Activated CD4-positive, alpha-beta T cell treated with anti-CD3 and anti-CD28 coated beads, Interleukin-2, amount 50 U/mL, for 48 hours (primary cell): Measurements from ENCODE around the gene RYK.
A peak's percentile ranks its signal among the peaks of the same experiment; 100 is the strongest.
"Not testable (repeated sequence)": the region's sequence is repeated elsewhere in the genome, so short reads cannot be mapped to it uniquely, and the experiment has no call there.

ENCODE experiments used
- DNase-seq, 2 experiments: peaks; one replicate each; pipeline ENCODE4 v3.0.0-alpha.2; 2020

RYK gene

DNA sequence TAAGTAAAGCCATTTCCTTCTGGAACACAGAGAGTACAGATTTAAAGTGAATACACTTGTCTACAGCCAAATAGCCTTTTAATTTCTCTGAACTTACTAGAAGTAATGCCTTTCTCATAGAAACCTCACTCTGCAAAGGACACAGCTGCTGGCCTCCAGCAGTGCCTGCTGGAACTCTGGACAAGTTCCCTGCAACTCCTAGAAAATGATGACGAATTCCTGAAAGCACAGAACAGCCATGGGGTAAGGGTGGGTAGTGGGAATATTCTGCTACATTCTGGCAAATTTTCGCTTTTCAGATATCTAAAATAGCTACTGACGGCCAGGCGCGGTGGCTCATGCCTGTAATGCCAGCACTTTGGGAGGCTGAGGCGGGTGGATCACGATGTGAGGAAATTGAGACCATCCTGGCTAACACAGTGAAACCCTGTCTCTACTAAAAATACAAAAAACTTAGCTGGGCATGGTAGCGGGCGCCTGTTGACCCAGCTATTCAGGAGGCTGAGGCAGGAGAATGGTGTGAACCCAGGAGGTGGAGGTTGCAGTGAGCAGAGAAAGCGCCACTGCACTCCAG is 34.4 kb downstream of the RYK start:
- DNase-seq: no peak

DNA sequence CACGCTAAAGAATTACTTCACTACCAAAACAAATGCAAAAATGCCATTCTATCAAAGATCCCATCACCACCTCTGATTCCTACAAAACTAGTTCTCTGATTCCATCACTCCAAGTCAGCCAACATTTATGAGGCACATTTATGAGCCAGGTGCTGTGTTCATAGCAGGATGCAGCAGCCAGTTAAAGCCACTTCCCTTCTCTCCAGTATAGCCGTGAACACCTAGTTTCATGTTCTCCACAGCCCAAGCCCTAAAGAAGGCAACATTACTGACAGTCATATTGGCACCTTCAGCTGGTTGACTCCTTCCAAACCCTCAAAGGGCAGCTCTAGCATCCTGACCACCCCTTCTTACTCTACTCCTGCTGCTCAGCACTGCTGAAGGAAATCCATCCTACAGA is 36.4 kb downstream of the RYK start:
- DNase-seq: no peak

DNA sequence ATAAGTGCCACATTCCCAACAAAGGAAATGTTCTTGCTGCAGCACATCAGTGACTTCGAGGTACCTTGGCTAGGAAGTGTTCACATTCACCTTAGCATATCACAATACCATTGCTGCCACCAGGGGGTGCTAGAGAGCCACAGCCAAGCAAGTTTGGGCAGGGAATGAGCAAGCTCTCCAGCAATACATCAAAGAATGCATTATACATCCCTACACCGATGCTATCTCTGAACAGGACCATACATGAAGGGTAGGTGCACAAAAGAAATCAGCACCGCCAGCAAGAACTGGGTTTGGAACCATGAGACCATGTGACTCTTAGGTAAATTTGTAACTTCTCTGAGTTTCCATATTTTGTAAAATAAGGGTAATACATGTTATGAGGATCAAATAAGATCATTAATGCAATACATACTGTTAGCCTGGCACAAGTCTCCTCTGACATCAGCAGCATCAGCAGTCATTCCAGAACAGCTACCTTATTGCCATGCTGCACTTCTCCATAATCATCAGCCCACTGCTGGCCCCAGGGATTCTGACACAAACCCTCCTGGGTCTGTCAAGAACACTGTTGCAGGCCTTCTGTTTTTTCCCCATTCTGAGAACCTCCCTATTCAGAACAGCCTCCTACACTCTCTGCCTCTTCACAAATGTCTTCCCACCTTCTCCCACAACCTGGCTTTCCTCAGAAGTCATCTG is 37.5 kb downstream of the RYK start:
- DNase-seq: peak; percentile 95

DNA sequence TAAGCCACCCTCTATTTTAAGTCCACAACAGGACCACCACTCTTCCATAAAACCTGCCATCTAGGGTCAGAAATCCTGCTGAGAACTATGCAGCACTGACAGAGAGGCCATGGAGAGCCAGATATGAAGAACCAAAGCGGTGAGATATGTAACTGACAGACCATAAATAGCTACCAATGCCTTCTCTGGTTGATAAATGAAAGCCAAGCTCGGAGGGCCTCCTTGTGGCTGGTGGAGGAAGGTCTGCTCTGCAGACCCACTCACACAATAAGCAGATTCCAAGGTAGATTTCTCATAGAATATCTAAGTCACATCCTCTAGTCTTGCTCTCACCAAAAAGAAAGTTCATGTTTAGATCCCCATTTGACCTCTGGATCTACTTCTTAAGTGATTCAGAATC is 38.9 kb downstream of the RYK start:
- peak in 1 of 2 experiments; percentile 18 for DNase-seq

DNA sequence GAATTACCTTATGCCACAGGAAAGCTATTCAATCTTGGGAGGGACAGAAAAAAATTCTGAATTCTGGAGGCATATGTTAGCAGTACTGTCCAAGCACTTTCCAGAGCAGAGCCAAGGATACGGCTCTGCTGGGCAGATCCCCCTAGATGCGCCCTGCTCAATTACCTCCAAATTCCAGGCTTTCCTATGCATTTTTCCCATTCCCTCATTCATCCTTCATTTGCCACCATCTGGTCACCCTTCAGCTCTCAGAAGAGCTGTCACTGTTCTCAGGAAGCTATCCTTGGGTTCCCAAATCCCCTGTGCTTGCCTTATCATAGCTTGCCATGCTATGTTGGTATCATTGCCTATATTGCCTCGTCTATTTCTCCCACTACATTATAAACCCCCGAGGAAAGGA is 45.2 kb downstream of the RYK start:
- DNase-seq: no peak

DNA sequence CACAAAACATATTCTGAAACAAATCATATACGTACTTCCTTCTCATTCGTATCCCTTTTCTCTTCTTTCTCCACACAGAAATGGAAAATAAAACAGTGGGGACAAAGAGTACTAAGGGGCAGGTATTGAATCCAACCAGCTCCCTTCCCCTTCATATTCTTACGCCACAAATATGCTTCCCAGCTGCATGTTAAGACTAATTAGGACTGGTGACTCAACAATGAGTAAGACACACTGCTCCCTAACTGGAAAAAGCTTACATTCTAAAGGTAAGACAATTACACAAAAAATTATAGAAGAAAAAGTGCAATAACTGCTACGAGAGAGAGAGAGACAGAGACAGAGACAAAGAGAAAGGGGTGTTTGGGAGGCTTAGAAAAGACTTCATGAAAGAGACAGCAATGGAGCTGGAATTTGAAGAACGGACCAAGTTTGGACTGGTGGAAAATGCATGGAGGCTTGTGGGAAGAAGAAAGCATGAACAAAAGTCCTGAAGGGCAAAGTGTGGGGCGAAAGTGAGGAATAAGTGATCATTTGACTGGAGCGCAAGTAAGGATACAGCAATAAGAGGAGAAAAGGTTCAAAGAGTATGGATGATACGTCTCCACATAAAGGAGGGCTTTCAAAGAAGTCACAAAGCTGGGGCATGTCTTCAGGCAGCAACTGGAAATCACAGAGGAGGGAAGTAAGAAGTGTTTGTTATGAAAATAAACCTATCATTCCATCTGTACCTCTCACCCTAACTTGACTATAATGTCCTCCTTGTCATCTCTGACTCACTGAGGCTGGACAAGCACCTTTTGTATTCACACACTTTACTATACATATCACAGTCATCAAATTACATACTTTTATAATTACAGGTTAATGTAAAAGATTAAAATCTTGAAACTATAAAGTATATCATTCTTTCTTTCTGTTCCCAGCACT is 49.2 kb downstream of the RYK start:
- no peak for DNase-seq

DNA sequence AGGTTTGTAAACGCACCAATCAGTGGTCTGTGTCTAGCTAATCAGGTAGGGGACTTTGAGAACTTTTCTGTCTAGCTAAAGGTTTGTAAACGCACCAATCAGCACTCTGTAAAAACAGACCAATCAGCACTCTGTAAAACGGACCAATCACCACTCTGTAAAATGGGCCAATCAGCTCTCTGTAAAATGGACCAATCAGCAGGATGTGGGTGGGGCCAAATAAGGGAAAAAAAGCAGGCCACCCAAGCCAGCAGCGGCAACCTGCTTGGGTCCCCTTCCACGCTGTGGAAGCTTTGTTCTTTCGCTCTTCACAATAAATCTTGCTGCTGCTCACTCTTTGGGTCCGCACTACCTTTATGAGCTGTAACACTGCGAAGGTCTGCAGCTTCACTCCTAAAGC is 50.8 kb downstream of the RYK start:
- DNase-seq: not testable (repeated sequence)

DNA sequence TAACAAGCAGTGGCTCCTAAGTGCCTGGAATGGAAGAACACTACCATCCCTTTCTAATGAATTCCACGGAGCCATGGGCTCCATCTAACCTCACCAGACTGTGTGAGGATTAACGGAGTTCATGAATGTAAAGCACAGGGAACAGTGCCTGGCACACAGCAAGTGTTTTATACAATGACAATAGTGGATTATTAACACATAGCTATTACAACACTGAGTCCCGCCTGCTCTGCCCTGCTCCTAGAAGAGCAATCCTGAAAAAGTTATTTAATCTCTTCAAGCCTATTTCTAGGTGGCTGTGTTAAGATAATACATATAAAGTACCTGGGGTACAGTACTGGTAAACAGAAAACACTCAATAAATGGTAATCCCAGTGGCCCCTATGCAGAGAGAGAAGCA is 51.4 kb downstream of the RYK start:
- DNase-seq: no peak

DNA sequence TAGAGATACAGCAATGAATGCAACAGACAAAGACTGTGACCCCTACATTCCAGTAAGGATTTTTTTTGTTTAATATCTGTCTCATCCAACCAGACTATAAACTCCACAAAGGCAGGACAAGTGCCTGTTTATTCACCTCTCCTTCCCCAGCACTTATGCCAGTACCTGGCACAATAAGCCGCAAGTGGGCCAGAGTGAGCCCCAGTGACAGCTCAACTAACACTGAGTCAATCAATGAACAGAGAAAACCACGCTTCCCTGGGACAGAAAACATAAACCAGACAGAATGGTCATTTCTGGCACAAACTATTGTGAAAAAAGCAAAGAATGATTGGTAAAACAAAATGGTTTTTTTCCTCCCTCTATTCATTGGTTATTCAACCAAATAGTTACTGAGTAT is 52.2 kb downstream of the RYK start:
- no peak for DNase-seq

DNA sequence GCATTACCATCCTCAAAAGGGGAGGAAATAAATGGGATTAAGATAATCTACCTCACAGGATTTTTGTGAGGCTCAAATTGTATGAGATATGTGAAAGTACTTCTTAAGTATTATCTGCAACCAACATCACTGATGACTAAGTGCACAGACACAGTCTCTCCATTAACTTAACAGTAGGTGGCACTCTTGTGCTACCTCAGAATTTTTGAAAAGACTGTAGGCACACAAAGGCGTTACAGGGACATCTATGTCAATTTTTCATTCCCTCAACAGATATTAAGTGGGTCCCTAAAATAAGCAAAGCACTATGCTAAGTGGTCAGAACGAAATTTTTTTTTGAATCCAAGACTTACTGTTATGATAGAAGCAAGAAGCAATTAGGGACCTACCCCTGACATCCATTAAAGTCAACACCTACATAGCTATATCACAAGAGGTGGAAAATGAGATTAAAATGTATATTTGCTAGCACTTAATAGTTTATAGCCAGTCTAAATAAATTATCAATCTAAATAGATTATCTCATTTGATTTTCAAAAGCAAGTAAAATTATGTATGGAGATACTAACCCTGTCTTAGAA is 52.9 kb downstream of the RYK start:
- no peak for DNase-seq

DNA sequence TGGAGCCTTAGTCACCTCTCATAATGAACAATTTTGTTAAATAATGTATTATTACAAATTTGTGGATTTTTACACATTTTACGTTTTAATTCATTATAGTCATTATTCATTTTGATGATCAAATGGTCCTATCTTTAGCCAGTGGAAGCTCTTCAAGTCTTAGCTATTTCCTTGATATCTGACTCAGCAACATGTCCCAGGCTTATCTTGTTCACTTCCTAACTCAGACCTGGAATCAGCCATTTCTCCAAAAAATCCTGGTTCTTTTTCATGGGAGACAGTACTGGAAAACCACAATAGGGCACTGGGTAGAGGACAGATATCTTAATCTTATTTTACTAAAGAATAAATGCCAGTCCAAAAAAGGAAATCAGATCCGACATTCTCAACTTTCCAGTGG is 56.4 kb downstream of the RYK start:
- no peak for DNase-seq

DNA sequence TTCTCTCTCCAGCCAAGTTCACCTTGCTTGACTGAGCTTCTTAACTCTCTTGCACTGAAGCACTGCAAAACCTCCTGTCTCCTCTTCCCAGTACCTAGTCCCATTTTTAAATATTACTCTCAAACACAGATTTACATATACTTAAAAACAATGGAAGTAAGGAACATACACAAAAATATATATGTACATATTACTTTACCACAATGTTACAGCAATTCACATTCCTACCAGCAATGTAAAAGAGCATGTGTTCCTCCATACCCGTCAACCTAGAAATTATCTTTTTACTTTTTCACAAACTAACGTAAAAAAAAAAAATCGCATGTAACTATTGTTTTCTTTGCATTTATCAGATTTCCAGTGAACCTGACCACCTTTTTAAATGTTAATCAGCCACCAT is 60.4 kb downstream of the RYK start:
- no peak for DNase-seq

DNA sequence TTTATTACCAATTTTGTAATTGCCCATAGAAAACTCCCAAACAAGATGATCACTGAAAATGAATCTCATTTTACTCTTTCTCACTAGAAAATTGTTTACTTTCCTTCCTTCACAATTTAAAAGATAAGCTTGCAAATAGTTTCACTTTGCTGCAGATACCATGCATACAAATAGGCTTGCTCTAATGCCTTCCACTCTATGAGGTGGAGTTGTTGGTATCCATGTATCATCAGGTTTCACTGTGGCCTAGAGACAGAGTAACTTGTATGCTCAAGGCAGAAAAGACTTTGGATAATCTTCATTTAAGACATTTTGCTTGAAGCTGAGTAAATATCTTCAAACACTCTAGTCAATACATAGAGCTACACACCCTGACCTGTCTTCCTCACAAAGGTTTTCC is 60.8 kb downstream of the RYK start:
- no peak for DNase-seq

DNA sequence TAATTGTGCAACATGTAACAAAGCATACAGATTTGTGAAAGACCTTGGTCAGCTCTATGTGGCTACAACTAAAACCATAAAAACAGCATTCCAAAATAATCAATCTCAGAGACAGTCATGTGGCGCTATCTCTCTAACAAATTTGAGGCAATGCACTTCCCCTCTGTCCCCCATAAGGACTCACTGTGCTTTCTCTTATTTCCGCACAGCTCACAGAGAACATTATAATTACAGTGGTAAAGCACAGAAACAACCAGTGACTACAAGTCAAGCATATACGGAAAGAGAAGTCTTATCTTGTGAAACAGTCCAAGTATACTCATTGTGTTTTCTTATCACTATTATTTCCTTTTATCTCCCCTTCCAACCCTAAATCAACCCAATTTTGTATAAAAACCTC is 64.3 kb downstream of the RYK start:
- DNase-seq: no peak

DNA sequence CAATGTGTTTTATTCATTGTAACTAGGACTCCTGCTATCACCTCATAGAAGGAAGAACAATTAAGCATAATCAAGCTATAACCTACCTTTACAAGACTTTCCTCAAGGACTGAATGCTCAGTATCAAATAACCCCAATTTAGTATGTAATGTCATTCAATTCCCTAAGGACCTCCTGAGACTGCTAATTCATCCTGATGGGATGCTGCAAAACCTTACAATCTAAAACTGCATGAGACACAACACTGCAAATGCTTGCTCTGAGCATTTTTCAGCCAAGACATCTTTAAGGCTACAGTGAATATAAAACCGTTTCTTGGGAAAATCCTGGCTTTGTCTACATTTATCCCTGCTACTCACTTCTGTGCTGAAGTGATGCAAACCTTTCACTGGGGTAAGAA is 69.9 kb downstream of the RYK start:
- DNase-seq: no peak

DNA sequence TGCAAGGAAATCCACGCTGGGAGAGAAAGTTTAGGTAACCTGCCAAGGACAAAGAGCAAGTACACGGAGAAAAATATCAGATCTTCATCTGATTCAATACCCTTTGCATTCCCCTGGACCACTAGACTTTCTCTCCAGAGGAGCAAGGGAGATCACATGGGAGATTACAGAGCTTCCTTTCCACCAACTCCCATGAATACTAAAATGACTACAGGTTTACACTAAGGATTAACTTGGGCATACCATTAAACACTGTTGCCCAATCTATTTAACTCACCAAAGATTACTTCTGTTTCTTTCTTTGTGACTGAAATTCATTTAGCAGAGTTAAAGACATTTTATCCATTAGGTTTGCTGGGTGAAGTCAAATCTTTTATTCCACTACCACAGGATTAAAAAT is 71.2 kb downstream of the RYK start:
- no peak for DNase-seq

DNA sequence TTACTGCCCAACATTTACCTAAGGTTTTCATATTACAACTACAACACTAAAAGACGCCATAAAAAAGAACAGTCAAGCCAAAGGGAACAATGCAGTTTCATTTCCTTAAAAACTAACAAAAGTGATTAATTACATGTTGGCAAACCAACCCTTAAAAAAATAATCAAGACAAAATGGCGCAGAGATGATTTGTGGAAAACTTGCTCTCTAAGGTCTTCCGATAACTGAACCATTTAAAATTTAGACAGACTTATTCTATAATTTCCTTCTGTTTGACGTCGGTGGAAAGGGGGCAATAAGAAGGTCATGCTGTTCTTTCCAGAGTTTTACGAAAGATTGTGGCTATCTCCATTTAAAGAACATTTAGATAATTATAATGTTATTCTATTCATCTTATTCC is 87.6 kb downstream of the RYK start:
- no peak for DNase-seq

DNA sequence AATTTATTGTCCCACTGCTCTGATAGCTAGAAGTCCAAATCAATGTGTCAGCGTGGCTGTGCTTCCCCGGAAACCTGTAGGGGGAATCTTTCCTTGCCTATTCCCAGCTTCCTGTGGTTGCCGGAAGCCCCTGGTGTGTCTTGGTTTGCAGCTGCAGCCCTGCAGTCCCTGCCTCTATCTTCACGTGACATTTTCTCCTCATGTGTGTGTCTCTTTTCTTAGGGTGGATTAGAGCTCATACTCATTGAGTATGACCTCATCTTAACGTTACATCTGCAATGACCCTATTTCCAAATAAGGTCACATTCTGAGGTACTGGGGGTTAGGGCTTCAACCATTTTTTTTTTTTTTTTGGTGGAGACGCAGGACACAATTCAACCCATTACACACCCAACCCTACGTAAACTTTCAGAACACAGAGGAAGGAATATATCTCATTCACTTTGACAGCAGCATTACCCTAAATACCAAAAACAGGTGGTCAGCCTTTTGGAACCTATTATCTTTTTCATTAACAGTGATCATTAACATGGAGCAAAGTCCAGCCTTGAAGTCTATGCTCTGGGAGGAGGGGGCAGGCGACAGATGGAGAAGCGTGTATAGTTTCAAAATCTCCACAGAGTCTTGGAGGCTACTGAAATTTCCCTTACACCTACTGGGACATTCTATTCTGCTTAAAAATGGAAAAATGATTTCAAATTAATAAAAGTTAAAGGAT is 88.6 kb downstream of the RYK start:
- no peak for DNase-seq

DNA sequence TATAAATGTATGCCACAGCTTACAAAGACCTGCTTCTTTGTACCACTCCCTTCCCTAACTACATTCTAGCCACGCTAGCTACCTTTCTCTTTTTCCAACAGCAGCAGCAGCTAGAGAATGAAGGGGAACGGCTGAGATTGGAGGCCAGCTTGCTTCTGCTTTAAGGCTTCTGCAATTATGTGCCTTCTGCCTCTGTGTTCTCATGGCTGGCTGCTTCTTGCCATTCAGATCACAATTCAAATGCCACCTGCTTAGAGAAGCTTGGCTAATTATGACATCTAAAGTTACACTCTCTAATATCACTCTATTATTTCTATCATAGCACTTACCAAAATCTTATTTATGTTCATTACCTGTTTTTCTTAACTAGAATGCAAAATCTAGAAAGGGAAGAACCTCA is 95.2 kb downstream of the RYK start:
- no peak for DNase-seq

DNA sequence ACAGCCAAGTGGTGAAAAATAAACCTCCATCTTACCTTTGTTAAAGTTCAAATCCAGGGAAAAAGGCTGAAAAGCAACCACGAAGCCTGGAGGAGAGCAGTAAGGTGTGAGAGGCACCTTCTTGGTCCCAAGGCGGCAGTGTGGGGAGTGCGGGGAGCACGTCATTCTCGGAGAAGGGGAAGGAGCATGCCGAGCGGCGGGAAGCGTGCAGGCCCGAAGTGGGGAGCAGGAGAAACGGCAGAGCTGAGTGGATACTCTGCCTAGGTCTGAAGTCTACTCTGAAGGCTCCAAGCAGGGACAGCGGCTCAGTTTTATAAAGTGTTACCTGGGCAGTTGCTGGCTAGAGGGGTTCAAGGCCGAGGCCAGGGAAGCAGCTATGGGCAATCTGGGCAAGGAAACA is 96.9 kb downstream of the RYK start:
- DNase-seq: no peak

DNA sequence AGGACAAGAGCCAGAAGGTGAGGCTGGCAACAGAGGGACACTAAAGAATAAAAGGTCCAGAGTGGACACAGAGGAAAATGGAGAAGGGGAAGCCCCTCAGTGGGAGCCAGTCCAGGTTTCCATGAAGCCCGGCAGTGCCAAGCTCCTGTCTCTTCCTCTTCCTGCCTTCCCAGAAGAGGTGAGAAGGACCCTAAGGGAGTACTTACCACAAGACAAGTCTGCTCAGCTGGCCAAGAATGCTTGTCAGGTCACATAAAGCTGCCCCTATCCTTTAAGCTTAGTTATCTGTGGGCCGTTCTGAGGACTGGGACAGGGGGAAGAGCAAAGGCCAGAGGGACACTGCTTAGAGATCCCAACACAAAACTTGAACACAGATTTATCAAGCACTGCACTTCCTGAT is 100.2 kb downstream of the RYK start:
- no peak for DNase-seq

DNA sequence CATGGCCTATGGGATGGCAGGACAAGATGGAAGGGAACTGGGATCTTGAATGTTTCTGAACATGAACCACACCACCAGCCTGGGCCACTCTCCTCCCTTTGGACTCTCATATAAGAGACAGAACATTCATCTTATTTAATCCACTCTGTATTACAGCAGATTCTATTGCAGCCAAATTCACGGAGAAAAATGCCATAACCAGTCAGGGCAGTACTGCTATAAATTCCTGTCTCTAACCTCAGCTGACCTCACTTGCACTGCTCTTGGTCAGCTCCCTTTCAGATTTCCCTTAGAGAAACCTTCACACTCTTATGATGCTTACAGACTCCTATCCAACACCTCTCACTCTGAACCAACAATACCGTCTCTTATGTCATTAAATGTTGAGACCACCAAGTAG is 101.4 kb downstream of the RYK start:
- DNase-seq: no peak

DNA sequence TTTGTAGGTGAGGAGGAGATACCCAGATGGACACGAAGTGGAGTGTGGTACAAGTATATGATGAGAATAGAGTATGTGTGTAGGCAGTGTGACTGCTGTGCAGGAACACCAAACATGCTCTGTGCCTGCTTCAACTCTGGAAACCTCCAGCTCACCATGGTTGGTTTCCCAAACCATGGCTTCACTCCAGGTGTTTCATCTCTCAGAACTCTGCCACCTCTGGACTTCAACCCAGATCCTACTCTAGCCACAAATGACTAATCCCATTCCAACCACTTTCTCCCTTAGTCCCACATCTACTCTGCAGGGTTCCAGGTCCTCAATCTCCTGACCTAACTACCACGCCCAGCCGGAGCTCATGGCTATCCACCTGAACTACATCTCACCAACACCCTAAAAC is 102.1 kb downstream of the RYK start:
- DNase-seq: no peak
